Measurements from ENCODE around the gene CREBL2. TPM values are rescaled to one million over a fixed set of nuclear protein-coding genes. Genes with fewer than 3 reads are reported as not detected.

CREBL2 gene
- total and polyA plus RNA-seq, 2 of the 13 experiments (the other 11 are each of a cell fraction or from before 2014, with no cell fraction given), result 6.9 to 8.4 TPM

GRCh38 chr12:12635651-12636050, 24.0 kb downstream of the CREBL2 start (continued):
- TF ChIP-seq JUN (CRISPR knock-in tag; IDR thresholded peaks at IDR 0.05) (no peak), ZNF382 (CRISPR knock-in tag; IDR thresholded peaks at IDR 0.05; ENCODE audit: borderline replicate concordance) (no peak), ZNF879 (CRISPR knock-in tag; IDR thresholded peaks at IDR 0.05) (no peak), ARNT (IDR thresholded peaks at IDR 0.05) (no peak)

GRCh38 chr12:12636641-12637040, 25.0 kb downstream of the CREBL2 start:
- H3K27ac ChIP-seq (ENCODE audit: extremely low read length, insufficient read depth, low read length), result no peak overlapping the region
- BruUV-seq (replicated peaks), result no TSS peak
- in situ Hi-C loops (cut with HindIII; ENCODE audit: extremely low pct_ligation_motif_present, low pct_unique_long_range_greater_than_20kb), result no loop called here
- 100% methylated on average over 1 of the region's 1 CpG for WGBS (ENCODE audit: low lambda C conversion rate)
- DNase-seq (ENCODE audit: low spot score) (no peak), FAIRE-seq (no peak), ATAC-seq (no peak)
- no peak overlapping the region for H3K4me3 ChIP-seq (replicated peaks in 1 of 3; ENCODE audit: insufficient read depth in 1 of 3, low read depth in 2 of 3, low read length in 3 of 3)
- H3K27me3 ChIP-seq (ENCODE audit: control insufficient read depth in 1 of 2, insufficient read depth in 2 of 2, low read length in 2 of 2), result no peaks in the 10 kb centered on the region
- H3K36me3 ChIP-seq (replicated peaks in 1 of 2; ENCODE audit: control insufficient read depth in 1 of 2, insufficient read depth in 2 of 2, low read length in 2 of 2), result peaks cover 10 to 41% of the 10 kb centered on the region in 2 experiments; a peak in 4 of 5 replicates
- no peak overlapping the region for H3K9ac ChIP-seq (ENCODE audit: insufficient read depth, low read depth, low read length)
- intact Hi-C loops (cut with micrococcal nuclease; ENCODE audit: unreplicated experiment), result no loop called here
- 0 out of 2 replicates have a peak, but pooled peaks cover 6% of the 10 kb centered on the region for H3K4me1 ChIP-seq (ENCODE audit: insufficient read depth, low read length)
- H2AFZ ChIP-seq (ENCODE audit: low read length), result no peak overlapping the region
- ChIA-PET CTCF (ENCODE audit: low intra/inter-chr PET ratio, low total read pairs) (no interaction called here), POLR2A (no interaction called here)
- peaks cover 4% of the 10 kb centered on the region for H3K79me2 ChIP-seq (ENCODE audit: insufficient read depth, low read length)
- H4K20me1 ChIP-seq (ENCODE audit: insufficient read depth, low read length), result no peaks in the 10 kb centered on the region
- H3K9me3 ChIP-seq (ENCODE audit: low read length), result no peaks in the 10 kb centered on the region
- no peak overlapping the region for H3K4me2 ChIP-seq (ENCODE audit: low read depth, low read length)
- TF ChIP-seq ZNF710 (CRISPR knock-in tag; IDR thresholded peaks at IDR 0.05; ENCODE audit: borderline replicate concordance), result no peak
- no peak for TF ChIP-seq ZFP82 (CRISPR knock-in tag; IDR thresholded peaks at IDR 0.05; ENCODE audit: borderline replicate concordance)
- no peak for TF ChIP-seq RXRA (CRISPR knock-in tag; IDR thresholded peaks at IDR 0.05)
- no peak for TF ChIP-seq ZNF607 (CRISPR knock-in tag; IDR thresholded peaks at IDR 0.05; ENCODE audit: borderline replicate concordance)
- no peak for TF ChIP-seq MED1 (CRISPR knock-in tag; IDR thresholded peaks at IDR 0.05)
- TF ChIP-seq ISL2 (CRISPR knock-in tag; IDR thresholded peaks at IDR 0.05), result no peak
- no peak for TF ChIP-seq ZNF318 (CRISPR knock-in tag; IDR thresholded peaks at IDR 0.05)
- no peak for TF ChIP-seq SSRP1 (CRISPR knock-in tag; IDR thresholded peaks at IDR 0.05)
- no peak for TF ChIP-seq ZNF614 (CRISPR knock-in tag; IDR thresholded peaks at IDR 0.05; ENCODE audit: borderline replicate concordance)
- no peak for TF ChIP-seq ZNF749 (CRISPR knock-in tag; IDR thresholded peaks at IDR 0.05; ENCODE audit: borderline replicate concordance)

Data from HepG2 (cell line).